ENCODE results near the gene EPG5.

DNA sequence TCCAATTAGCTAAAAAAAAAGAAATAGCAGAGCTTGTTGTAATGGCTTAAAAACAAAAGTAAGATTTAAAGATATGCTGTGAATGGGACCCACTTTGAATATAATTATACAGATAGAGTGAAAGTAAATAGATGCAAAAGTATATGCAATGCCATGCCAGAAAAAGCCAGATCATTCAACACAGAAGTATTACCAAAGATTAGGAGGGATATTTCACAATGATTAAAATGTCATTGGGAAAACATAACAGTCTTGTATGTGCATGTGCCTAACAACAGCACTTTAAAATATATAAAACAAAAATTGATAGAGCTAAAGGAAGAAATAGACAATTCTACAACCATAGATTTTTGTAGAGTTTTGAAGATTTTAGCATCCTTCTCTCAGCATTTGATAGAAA, 161.6 kb downstream of the EPG5 start:
- TF ChIP-seq, protein P1, sequence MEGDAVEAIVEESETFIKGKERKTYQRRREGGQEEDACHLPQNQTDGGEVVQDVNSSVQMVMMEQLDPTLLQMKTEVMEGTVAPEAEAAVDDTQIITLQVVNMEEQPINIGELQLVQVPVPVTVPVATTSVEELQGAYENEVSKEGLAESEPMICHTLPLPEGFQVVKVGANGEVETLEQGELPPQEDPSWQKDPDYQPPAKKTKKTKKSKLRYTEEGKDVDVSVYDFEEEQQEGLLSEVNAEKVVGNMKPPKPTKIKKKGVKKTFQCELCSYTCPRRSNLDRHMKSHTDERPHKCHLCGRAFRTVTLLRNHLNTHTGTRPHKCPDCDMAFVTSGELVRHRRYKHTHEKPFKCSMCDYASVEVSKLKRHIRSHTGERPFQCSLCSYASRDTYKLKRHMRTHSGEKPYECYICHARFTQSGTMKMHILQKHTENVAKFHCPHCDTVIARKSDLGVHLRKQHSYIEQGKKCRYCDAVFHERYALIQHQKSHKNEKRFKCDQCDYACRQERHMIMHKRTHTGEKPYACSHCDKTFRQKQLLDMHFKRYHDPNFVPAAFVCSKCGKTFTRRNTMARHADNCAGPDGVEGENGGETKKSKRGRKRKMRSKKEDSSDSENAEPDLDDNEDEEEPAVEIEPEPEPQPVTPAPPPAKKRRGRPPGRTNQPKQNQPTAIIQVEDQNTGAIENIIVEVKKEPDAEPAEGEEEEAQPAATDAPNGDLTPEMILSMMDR (IDR thresholded peaks at IDR 0.05): no peak
- TF ChIP-seq POLR2A (IDR thresholded peaks at IDR 0.05): no peak
